Measurements from ENCODE around the gene OVCH2. TPM values are rescaled to one million over a fixed set of nuclear protein-coding genes. Genes with fewer than 3 reads are reported as not detected.

The OVCH2 gene
- total and polyA plus RNA-seq, 2 experiments from 2014 or later, result 0.42 to 1.3 TPM

DNA sequence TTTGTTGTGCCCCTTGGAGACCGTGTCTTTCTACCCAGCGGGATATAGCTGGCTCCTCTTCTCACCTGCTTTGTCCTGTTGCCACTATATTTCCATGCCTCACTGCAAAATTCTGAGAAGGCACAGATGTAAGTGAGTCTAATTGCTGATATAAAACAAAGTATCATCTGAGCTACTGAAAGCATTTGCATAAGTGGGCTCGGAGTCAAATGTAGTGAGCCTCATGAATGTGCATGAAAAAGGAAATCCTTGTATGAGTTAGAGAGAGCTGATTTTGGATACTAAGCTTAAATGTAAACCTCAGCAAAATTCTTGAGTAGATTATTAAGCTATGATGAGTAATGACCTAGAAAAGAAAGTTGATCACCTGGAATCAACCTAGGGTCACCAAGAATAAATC is 13.9 kb downstream of the OVCH2 start:
- DNase-seq (ENCODE audit: low spot score), result no peak
- TF ChIP-seq EZH2 (IDR thresholded peaks at IDR 0.05; ENCODE audit: low read depth, unreplicated experiment) (no peak), STAT1 (IDR thresholded peaks at IDR 0.05; ENCODE audit: unreplicated experiment) (no peak), ZNF331 (CRISPR knock-in tag; IDR thresholded peaks at IDR 0.05; ENCODE audit: low read depth) (no peak), CTCF (conservative IDR thresholded peaks at IDR 0.05; ENCODE audit: low read depth in 2 of 2) (no peak), EZH2phosphoT487 (IDR thresholded peaks at IDR 0.05; ENCODE audit: unreplicated experiment) (no peak), ETS1 (IDR thresholded peaks at IDR 0.05) (no peak), CREB1 (CRISPR knock-in tag; IDR thresholded peaks at IDR 0.05; ENCODE audit: low read depth) (no peak), JUNB (IDR thresholded peaks at IDR 0.05; ENCODE audit: unreplicated experiment) (no peak), ZNF462 (CRISPR knock-in tag; IDR thresholded peaks at IDR 0.05) (no peak), POLR2AphosphoS5 (IDR thresholded peaks at IDR 0.05; ENCODE audit: low read depth) (no peak), ZNF114 (CRISPR knock-in tag; IDR thresholded peaks at IDR 0.05) (no peak), NANOG (IDR thresholded peaks at IDR 0.05; ENCODE audit: borderline replicate concordance) (no peak)
- TF ChIP-seq, protein P1, sequence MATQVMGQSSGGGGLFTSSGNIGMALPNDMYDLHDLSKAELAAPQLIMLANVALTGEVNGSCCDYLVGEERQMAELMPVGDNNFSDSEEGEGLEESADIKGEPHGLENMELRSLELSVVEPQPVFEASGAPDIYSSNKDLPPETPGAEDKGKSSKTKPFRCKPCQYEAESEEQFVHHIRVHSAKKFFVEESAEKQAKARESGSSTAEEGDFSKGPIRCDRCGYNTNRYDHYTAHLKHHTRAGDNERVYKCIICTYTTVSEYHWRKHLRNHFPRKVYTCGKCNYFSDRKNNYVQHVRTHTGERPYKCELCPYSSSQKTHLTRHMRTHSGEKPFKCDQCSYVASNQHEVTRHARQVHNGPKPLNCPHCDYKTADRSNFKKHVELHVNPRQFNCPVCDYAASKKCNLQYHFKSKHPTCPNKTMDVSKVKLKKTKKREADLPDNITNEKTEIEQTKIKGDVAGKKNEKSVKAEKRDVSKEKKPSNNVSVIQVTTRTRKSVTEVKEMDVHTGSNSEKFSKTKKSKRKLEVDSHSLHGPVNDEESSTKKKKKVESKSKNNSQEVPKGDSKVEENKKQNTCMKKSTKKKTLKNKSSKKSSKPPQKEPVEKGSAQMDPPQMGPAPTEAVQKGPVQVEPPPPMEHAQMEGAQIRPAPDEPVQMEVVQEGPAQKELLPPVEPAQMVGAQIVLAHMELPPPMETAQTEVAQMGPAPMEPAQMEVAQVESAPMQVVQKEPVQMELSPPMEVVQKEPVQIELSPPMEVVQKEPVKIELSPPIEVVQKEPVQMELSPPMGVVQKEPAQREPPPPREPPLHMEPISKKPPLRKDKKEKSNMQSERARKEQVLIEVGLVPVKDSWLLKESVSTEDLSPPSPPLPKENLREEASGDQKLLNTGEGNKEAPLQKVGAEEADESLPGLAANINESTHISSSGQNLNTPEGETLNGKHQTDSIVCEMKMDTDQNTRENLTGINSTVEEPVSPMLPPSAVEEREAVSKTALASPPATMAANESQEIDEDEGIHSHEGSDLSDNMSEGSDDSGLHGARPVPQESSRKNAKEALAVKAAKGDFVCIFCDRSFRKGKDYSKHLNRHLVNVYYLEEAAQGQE (IDR thresholded peaks at IDR 0.05; ENCODE audit: unreplicated experiment), result no peak
- Histone ChIP-seq H3K9me2 (ENCODE audit: insufficient read depth) (no peaks in the 10 kb centered on the region), H3K79me2 (replicated peaks; ENCODE audit: insufficient read depth) (no peaks in the 10 kb centered on the region), H3K4me2 (no peak overlapping the region), H2AFZ (no peak overlapping the region), H4K20me1 (replicated peaks; ENCODE audit: insufficient read depth) (no peaks in the 10 kb centered on the region), H3K27me3 (ENCODE audit: insufficient read depth) (no peaks in the 10 kb centered on the region), H3K4me1 (ENCODE audit: insufficient read depth) (0 out of 2 replicates have a peak, but pooled peaks cover 3% of the 10 kb centered on the region), H3K36me3 (ENCODE audit: insufficient read depth) (no peaks in the 10 kb centered on the region), H3K4me3 (no peak overlapping the region), H3K27ac (ENCODE audit: low read depth) (no peak overlapping the region), H3F3A (replicated peaks; ENCODE audit: low read depth) (no peaks in the 10 kb centered on the region)
- Mint-ChIP-seq H3K4me3 (no peak overlapping the region), H3K27ac (no peak overlapping the region), H3K36me3 (ENCODE audit: low read depth) (no peaks in the 10 kb centered on the region), H3K9me3 (0 out of 3 replicates have a peak, but pooled peaks cover 3% of the 10 kb centered on the region), H3K4me1 (peaks cover 17% of the 10 kb centered on the region), H3K27me3 (ENCODE audit: insufficient read depth, low read depth, poor library complexity) (peaks cover 6% of the 10 kb centered on the region)
- no peak for ATAC-seq
